NCI-H1048 (cell line): Measurements from ENCODE around the gene PHACTR2.
A peak's percentile ranks its signal among the peaks of the same experiment; 100 is the strongest.
"Not testable (repeated sequence)": the region's sequence is repeated elsewhere in the genome, so short reads cannot be mapped to it uniquely, and the experiment has no call there.

Experiments
- DNase-seq: peaks from one replicate; lab custom pipeline; 2025; lab: John Stamatoyannopoulos, UW

PHACTR2 gene

DNA sequence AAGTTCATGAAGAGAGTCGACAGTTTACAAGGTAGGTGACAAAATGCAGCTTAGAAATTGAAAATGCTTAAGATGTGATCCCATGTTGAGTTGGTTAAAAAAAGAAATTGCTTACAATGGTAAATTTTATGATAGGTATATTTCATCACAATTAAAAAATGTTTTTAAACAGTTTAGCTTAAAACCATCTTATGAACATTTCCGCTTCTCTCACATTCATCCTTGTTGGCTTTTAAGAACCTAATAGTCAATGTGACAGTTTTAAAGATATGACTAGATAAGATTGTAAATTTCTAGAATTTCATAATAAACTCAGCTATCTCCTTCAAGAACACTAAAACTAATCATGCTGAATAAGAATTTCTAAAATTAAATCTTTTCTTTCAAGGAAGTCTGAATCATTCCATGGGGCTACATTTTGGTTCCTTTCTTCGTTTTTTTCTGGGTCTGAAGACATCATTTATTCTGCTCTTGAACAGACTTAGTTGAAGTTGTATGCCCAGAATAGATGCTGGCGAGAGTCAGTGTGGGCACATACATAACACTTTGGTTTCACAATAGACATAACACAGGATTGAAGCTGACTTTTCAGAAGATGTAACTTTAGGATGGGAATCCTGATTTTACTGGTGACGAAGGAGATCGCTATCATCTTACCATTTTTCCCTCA lies 129.5 kb downstream of the PHACTR2 start:
- no peak for DNase-seq

DNA sequence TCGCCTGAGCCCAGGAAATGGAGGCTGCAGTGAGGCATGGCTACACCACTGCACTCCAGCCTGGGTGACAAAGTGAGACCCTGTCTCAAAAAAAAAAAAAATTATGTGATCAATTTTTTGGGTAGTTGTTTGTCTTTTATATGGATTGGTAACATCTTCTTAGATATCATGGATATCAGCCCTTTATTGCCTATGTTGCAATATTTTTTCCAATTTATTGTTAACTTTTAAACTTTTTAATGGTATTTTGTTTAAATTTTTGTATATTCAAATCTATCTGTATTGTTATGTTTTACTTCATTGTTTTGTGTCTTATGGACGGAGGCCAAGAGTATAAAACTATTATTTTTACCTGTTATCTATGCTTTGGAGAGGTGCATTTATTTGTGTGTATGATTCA lies 133.0 kb downstream of the PHACTR2 start:
- DNase-seq = no peak

DNA sequence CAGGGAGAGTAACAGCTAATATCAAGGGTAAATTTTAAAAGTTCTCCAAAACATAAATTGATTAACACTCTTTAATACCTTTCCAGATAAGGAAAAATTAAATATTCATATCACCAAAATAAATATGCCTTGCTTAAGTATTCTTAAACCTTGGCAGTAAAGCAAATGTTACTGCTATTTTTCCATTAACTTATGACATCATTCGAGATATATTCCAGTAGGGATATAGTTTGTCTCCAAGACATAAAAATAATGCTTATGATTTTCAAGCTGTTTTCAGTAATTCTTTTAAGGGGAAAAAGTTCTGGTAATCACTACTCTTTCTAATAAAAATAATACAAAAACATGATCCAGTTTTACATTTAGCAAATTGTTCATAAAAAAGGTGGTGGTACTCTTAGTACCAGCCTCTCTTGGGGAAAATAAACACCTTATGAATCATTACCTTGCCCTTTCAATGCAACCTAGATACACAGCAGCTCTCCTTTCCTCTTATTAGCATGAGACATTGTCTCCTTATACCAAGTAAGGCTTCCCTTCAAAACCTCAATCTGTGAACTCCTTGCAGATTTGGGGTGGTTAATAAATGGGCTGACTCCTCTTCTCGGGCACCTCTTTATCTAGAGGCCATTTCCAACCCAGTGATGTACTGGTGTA lies 133.9 kb downstream of the PHACTR2 start:
- DNase-seq = no peak

DNA sequence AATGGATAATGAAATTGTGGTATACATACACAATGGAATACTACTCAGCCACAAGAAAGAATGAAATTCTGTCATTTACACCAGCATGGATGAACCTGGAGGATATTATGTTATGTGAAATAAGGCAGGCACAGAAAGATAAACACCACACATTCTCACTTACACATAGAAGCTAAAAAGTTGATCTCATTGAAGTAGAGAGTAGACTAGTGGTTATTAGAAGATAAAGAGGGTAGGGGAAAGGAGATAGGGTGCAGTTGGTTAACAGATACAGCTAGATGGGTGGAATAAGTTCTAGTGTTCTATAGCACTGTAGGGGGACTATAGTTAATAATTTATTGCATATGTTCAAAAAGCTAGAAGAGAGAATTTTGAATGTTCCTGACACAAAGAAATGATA lies 139.9 kb downstream of the PHACTR2 start:
- no peak for DNase-seq

DNA sequence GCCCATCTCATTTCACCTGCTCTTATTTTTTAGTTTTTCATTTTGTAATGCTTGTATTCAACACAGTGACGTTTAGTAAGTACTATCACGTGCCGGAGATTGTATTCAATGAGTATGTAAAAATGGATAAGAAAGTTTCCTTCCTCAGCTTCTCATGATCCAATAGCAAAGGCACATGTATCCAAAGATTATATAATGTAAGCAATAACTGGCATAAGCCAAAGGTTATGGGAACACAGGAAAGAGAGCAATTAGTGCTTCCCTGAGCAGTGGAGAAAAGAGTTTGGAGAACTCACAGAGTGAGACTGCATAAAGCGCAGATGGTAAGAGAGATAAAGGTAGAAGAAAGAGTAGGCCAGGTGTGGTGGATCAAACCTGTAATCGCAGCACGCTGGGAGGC lies 143.6 kb downstream of the PHACTR2 start:
- no peak for DNase-seq

DNA sequence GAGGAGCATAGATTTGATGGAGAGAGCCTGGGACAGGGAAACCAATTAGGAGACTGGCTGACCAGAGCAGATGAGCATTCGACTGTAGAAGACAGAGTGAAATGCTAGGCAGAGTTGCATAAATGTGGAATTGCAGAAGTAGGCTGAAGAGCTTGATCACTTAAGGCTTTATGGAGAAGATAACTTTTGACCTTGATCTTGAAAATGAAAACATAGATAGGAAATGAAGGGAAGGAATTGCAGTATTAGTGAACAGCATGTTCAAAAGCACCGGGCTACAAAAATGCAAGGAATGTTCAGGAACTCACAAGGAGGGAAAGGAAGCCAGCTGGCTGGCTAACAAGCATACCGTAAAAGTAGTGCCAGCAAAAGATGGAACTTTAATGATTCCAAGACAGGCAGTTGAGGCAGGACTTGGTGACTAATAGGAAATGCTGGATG lies 144.8 kb downstream of the PHACTR2 start:
- DNase-seq = no peak

DNA sequence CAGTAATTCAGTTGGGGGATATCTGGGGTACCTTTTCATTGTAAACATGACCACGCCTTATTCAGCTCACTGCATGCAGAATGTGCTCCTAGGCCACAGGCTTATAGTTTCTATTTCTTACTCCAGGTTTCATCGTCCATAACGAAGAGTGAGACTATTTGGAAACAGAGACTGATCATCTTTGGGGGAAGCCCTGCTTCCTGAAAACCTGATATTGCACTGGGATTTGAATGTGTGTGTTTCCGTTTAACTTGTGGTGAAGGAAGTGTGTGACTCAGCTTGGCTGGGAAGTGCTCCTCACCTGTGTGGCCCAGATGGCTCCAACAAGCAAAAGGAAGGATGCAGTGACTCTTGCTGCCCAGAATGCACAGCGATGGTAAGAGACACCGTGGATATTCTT lies 145.8 kb downstream of the PHACTR2 start:
- no peak for DNase-seq

DNA sequence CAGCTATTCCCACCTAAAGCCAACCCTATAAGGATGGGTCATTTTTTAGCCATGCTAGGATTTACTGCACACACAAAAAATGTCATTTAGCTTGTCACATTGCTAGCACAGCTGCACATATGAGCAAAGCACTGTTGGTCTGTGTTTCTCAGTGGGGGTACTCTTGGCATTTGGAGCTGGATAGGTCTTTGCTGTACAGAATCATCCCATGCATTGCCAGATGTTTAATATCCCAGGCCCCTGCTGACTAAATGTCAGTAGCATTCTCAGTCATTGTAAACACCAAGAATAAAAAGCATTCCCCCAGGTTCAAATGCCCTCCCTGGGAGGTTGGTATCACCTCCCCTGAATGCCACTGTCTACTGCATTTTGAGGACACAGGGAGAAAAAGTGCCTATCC lies 150.8 kb downstream of the PHACTR2 start:
- no peak for DNase-seq

DNA sequence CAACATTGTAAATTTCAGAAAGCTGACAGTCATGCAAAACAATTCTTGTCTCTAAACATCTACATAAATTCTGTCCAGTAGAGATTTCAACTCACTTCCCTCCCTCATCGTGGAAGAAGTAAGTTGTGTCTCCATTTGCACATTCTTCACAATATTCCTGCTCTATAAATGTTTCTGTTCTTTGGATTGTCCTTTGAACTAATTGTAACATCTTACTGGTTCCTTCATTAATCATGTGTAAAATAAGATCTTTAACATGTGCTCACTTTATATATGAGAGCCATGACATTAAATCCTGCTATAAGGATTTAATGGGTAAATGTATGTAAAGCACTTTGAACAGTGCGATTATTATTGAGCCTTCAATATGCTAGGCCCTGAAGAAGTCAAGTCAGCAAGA lies 158.4 kb downstream of the PHACTR2 start:
- no peak for DNase-seq

DNA sequence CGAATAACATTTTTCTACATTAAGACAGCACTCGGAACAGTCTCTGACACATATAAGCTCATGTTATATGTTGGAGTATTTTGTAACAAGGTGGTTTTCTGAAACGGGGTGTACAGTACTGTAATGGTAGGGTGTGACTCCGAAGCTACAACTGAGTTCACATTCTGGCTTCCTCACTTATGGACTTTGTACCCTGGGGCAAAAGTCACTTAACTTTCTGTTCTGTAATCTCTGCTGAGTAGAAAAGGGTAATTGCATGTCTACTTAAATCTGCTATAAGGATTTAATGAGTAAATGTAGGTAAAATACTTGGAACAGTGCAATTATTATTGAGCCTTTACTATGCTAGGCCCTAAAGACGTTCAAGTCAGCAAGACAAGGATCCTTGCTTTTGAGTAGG lies 160.6 kb downstream of the PHACTR2 start:
- DNase-seq = no peak

DNA sequence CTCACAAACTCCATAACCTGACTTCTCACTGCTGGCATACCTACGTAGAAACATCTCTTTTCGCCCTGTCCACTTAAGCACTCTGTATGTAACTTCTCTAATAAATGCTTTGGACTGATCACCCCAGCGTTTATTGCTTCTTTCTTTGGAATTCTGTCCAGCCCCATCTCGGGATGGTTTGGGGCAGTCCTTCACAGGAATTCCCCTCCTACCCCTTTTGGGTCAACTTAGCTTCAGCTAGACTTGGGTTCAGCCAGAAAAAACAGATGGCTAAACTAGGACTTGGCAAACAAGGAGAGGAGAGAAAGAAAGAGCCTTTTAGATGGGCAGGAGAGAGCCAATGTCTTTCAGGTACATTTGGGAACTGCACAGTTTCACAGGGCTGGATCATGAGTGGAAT lies 161.4 kb downstream of the PHACTR2 start:
- DNase-seq = no peak

DNA sequence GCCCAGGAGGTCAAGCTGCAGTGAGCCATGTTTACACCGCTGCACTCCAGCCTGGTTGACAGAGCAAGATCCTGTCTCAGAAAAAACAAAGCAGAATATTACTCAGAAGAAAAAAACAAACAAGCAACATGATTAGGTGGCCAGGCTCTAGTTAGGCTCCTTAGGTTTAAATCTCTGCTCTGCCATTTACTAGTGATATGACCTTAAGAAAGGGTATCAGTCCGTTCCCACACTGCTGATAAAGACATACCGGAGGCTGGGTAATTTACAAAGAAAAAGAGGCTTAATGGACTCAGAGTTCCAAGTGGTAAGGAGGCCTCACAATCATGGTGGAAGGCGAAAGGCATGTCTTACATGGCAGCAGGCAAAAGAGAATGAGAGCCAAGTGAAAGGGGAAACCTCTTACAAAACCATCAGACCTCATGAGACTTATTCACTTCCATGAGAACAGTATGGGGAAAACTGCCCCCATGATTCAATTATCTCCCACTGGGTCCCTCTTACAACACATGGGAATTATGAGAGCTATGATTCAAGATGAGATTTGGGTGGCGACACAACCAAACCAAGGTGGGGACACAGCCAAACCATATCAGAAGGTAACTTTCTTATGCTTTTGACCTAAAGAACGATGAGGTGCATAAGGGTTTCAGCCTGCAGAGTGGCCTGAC lies 163.0 kb downstream of the PHACTR2 start:
- DNase-seq = no peak

DNA sequence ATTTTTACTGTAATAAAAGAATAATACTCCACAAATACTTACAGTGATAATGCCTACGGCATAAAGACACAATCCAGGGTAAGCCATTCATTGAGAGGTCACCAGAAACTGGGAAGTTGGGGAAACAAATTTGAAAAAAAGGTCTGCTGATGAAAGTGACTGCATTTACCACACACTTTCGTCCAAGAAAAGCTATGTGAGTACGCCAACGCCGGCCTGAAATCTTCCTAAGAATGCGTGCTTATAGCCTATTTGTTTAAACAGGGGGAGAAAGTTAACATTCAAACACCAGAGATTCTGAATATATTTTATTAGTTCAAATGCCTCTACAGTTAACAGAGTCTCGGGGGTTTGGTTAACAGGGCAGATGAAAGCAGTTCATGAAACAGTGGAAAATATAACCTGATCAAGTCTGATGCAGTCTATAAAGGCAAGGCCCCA lies 164.7 kb downstream of the PHACTR2 start:
- no peak for DNase-seq

DNA sequence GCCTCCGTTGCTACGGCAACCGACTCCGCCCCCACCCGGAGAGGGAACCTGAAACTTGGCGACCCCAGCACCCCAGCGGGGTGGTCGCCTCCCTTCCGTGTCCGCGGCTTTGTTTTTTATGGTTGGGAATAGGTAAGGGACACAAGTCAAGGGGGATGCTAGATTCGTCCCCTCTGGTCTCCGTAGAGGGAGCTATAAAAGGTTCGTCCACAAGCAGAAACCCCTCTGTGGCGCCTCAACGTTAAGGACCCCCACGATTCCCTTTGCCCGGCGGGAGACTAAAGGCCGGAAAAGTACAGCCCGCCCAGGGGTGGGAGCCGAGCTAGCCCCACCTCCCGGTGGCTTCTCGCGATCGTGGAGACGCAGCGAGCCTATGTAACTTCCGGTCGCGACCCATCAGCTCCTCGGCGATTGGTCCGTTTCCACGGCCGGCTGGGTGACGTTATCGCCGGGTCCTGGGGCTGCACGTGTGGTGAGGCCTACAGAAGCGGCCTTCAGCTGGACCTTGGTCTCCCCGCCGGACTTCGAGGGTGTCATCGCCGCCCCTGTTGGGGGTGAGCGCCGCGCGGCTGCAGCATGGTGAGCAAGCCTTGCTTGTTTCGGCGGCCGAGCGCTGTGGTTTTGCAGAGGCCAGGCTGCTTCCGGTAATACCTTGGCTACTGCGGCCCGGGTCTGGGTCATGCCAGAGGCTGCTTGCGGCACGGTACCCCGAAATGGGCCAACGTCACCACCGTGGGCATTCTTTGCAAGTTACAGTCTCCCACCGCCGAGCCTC lies 165.3 kb downstream of the PHACTR2 start, which contains the start of gene LTV1:
Gene LTV1, plus strand, starts transcription at position 437 of the 775 bp plus-strand sequence. Its CDS starts 140 bp downstream, at position 577.
- DNase-seq = peak; percentile 89

DNA sequence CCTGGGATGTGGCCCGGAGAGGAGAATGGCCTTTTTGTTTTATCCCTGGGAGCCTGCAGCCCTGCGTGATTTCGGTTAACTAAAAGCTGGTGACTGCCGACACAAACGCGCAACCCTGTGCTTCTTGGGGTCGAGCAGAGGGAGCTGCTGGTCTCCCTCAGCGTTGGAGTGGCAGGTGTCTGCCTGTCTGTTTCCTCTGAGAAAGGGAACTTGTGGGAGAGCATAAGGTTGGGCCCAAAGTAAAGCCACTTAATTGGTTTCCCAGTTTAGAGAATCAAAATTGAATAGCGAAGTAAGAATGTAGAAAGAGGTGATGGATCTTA lies 165.9 kb downstream of the PHACTR2 start:
- no peak for DNase-seq

DNA sequence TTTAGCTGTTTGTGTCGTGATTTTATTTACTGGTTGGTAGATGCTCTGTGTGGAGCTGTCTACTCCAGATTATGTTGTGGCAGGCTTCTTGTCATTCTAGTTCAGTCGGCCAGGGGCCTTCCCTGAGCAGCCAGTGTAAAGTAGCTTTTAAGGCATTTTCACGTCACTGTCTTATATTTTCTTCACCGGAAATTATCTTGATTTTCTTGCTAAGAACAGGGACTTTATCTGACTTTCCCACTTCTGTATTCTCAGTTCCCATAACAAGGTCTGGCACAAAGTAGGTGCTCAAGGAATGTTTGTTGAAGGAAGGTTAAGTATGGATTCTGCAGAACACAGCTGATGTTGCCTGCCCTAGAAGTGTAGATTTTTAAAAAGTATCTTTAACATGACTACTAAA lies 166.2 kb downstream of the PHACTR2 start:
- DNase-seq = no peak

DNA sequence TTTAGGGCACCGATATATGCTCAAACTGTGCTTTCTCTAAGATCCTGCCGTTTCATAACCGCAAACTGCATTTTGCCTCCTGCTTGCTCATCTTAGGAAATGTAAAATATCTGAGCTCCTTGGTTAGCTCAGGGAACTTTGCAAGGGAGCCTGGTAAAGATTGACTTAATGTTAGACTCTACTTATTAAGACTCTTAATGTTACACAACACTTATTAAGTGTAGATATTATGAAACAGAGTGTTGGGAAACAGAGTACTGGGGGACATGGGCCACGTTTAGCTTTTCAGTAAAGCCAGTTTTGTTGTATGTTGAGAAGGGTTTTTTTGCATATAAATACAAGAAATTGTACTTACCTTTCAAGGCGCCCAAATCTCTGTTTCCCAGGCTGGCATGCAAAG lies 167.3 kb downstream of the PHACTR2 start:
- no peak for DNase-seq

DNA sequence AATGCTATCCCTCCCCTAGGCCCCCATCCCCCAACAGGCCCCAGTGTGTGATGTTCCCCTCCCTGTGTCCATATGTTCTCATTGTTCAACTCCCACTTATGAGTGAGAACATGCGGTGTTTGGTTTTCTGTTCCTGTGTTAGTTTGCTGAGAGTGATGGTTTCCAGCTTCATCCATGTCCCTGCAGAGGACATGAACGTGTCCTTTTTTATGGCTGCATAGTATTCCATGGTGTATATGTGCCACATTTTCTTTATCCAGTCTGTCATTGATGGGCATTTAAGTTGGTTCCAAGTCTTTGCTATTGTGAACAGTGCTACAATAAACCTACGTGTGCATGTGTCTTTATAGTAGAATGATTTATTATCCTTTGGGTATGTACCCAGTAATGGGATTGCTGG lies 173.9 kb downstream of the PHACTR2 start:
- DNase-seq = not testable (repeated sequence)

DNA sequence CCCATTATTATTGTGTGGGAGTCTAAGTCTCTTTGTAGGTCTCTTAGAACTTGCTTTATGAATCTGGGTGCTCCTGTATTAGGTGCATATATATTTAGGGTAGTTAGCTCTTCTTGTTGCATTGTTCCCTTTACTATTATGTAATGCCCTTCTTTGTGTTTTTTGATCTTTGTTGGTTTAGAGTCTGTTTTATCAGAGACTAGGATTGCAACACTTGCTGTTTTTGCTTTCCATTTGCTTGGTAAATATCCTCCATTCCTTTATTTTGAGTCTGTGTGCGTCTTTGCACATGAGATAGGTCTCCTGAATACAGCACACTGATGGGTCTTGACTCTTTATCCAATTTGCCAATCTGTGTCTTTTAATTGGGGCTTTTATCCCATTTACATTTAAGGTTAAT lies 177.3 kb downstream of the PHACTR2 start:
- not testable (repeated sequence) for DNase-seq

DNA sequence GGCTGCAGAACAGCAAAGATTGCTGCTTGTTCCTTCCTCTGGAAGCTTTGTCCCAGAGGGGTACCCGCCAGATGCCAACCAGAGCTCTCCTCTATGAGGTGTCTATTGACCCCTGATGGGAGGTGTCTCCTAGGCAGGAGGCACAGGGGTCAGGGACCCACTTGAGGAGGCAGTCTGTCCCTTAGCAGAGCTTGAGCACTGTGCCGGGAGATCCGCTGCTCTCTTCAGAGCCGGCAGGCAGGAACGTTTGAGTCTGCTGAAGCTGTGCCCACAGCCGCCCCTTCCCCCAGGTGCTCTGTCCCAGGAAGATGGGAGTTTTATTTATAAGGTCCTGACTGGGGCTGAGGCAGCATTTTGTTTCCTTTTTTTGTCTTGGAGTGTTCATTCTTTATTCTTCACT lies 179.0 kb downstream of the PHACTR2 start:
- not testable (repeated sequence) for DNase-seq

DNA sequence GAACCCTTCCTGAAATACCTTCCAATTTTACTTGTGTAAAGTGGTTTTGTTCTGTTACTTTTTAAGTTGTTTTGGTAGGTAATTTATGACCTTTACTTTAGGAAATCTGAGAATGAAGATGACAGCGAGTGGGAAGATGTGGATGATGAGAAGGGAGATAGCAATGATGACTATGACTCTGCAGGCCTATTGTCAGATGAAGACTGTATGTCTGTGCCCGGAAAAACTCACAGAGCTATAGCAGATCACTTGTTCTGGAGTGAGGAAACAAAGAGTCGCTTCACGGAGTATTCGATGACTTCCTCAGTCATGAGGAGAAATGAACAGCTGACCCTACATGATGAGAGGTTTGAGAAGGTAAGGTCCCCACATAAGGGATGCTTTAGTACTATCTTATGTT lies 179.9 kb downstream of the PHACTR2 start:
- no peak for DNase-seq

DNA sequence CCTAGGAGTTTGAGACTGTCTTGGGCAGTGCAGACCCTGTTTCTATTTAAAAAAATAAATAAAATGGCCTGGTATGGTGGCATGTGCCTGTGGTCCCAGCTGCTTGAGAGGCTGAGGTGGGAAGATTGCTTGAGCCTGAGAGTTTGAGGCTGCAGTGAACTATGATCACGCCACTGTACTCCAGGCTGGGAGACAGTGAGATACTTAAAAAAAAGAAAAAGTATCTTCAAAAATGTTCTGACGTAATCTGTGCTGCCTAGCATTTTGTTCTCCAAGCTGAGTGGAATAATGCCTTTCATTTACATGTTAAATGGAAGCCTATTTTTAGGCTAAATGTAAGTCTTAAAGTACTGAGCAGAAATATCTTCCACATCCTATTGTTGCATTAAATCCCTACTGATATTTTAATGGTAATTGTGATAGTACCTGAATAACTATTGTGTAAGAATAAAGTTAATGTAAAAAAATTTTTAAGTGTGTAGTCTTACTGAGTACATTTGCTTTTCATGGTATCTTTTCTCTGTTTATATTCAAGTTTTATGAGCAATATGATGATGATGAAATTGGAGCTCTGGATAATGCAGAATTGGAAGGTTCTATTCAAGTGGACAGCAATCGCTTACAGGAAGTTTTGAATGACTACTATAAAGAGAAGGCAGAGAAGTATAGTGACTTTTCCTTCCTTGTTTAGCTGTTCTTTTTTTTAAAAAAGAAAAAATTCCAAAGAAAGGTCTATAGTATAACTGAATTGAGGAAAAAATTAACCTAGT lies 182.3 kb downstream of the PHACTR2 start:
- DNase-seq = no peak
